Thyroid gland (tissue), 4 donors: ENCODE results near the gene MTG2.

Experiments used
- CTCF ChIP-seq, 6 experiments: fragments of 200-600 bp in 3 of 6; fragments of 450-650 bp in 3 of 6; sonication (generic) in 3 of 6; IDR thresholded peaks; one replicate each; pipeline ENCODE4 v1.5.1; 2016 to 2019; ENCODE audit warnings: antibody characterized with exemption in 6 of 6, mild to moderate bottlenecking in 2 of 6, inconsistent platforms in 1 of 6, moderate library complexity in 1 of 6
- POLR2A ChIP-seq, 2 donors: fragments of 450-650 bp; IDR thresholded peaks; one replicate each; pipeline ENCODE4 v1.6.1; 2017; ENCODE audit warnings: antibody characterized with exemption in 2 of 2, mild to moderate bottlenecking in 2 of 2, moderate library complexity in 1 of 2

GRCh38 chr20:62179162-62179504 lies 3.7 kb upstream of the MTG2 start:
- no peak for TF ChIP-seq CTCF (IDR thresholded peaks at IDR 0.05)
- no peak for TF ChIP-seq POLR2A (IDR thresholded peaks at IDR 0.05)
